Fibroblast of villous mesenchyme (primary cell): ENCODE measurements around the gene MYL6B. TPM values are rescaled to one million over a fixed set of nuclear protein-coding genes. Genes with fewer than 3 reads are reported as not detected.

ENCODE experiments used
- DNase-seq: peaks from one replicate; pipeline ENCODE4 v3.0.0-alpha.2; 2010; ENCODE audit warnings: low read depth
- H3K4me3 ChIP-seq: 2 replicates; pipeline ENCODE4 v1.5.1; 2011; ENCODE audit warnings: low read depth, mild to moderate bottlenecking, low read length
- CTCF ChIP-seq: IDR thresholded peaks from 2 replicates; pipeline ENCODE4 v1.5.1; 2012; ENCODE audit warnings: low read depth, mild to moderate bottlenecking, low read length; ENCODE audit not compliant: insufficient read depth
- total RNA-seq: library from RNA; depleted of rRNA; stranded (reverse); fragments of >200 nt; gene quantifications from 2 replicates; pipeline ENCODE4 v1.2.3, GENCODE V29; 2012

MYL6B gene
- total RNA-seq, 1 donor = 68.2 TPM

- H3K4me3 ChIP-seq = no peak overlapping the region
- no peak for TF ChIP-seq CTCF
- DNase-seq = no peak
Measured at GRCh38 chr12:56124133-56124532, 28.3 kb upstream of the MYL6B start.

- peak; percentile 36 for DNase-seq
- no peak for TF ChIP-seq CTCF
- peak overlapping the region; percentile 57 for H3K4me3 ChIP-seq
Measured at GRCh38 chr12:56126732-56127239, 25.6 kb upstream of the MYL6B start.

GRCh38 chr12:56127485-56127887 lies 24.9 kb upstream of the MYL6B start:
- H3K4me3 ChIP-seq = peak overlapping the region; percentile 57
- no peak for TF ChIP-seq CTCF
- DNase-seq = no peak

- no peak for TF ChIP-seq CTCF
- peak within 1 kb of the TSS; percentile 91 for H3K4me3 ChIP-seq
- DNase-seq = peak; percentile 100
Measured at GRCh38 chr12:56127888-56128669, 24.3 kb upstream of the MYL6B start, which contains the start of gene ESYT1. TSS of gene ESYT1 (plus strand) at chr12:56128267. CDS start at chr12:56128320, 53 bp downstream.

GRCh38 chr12:56128670-56129205 lies 23.6 kb upstream of the MYL6B start:
- DNase-seq = peak; percentile 26
- TF ChIP-seq CTCF = no peak

GRCh38 chr12:56129206-56129941 lies 23.0 kb upstream of the MYL6B start:
- no peak for TF ChIP-seq CTCF
- H3K4me3 ChIP-seq = peak overlapping the region; percentile 91
- peak; percentile 53 for DNase-seq

More at GRCh38 chr12:56128670-56129205, 23.6 kb upstream of the MYL6B start:
- H3K4me3 ChIP-seq = peak overlapping the region; percentile 91
